C4-2B (cell line): ENCODE data around the gene UBXN6.

Source experiments
- H3K27ac ChIP-seq: fragments of 450-650 bp; 2 replicates; pipeline ENCODE4 v1.5.1; 2017
- ZFX ChIP-seq: fragments of 450-650 bp; IDR thresholded peaks from 2 replicates; pipeline ENCODE4 v1.6.1; 2017
- TF ChIP-seq, protein P1 (sequence below): fragments of 450-650 bp; conservative IDR thresholded peaks from 2 replicates; pipeline ENCODE4 v1.5.1; 2017; ENCODE audit warnings: mild to moderate bottlenecking

UBXN6 gene

DNA sequence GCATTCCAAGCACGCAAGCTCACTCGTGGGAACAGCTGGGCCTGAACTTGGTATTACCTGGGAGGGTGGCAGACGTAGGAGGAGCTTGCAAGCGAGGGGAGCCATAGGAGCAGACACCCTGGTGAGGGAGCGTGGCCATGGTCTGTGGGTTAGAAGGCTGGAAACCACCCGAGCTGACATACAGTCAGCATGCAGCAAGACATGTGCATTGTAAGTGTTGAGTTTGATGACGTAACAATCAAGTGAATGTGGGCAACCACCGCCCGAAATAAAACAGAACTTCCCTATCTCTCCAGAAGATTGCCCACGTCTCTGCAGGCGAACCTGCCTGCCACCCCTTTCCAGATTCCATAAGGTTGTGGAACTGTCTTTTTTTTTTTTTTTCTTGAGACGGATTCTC is 26.8 kb downstream of the UBXN6 start:
- TF ChIP-seq ZFX = no peak
- TF ChIP-seq, protein P1, sequence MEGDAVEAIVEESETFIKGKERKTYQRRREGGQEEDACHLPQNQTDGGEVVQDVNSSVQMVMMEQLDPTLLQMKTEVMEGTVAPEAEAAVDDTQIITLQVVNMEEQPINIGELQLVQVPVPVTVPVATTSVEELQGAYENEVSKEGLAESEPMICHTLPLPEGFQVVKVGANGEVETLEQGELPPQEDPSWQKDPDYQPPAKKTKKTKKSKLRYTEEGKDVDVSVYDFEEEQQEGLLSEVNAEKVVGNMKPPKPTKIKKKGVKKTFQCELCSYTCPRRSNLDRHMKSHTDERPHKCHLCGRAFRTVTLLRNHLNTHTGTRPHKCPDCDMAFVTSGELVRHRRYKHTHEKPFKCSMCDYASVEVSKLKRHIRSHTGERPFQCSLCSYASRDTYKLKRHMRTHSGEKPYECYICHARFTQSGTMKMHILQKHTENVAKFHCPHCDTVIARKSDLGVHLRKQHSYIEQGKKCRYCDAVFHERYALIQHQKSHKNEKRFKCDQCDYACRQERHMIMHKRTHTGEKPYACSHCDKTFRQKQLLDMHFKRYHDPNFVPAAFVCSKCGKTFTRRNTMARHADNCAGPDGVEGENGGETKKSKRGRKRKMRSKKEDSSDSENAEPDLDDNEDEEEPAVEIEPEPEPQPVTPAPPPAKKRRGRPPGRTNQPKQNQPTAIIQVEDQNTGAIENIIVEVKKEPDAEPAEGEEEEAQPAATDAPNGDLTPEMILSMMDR = no peak
- H3K27ac ChIP-seq = no peak overlapping the region

DNA sequence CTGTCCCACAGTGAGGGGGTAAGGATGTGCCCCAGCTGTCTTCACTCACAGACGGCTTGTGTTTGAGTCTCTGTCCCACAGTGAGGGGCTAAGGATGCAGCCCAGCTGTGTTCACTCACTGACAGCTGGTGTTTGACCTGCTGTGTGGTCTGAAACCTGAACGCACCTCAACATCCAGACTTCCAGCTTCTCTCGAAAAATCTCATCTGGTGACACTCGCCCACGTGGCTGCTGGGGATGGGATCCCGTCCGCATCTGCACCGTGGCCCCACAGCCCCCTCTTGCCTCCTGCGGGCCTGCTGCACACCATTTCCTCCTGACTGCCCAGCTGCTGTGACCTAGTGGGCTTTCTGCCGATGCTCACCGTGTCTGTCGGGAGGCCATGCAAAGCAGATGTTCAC is 27.8 kb downstream of the UBXN6 start:
- TF ChIP-seq, protein P1 = no peak
- no peak for TF ChIP-seq ZFX
- no peak overlapping the region for H3K27ac ChIP-seq

DNA sequence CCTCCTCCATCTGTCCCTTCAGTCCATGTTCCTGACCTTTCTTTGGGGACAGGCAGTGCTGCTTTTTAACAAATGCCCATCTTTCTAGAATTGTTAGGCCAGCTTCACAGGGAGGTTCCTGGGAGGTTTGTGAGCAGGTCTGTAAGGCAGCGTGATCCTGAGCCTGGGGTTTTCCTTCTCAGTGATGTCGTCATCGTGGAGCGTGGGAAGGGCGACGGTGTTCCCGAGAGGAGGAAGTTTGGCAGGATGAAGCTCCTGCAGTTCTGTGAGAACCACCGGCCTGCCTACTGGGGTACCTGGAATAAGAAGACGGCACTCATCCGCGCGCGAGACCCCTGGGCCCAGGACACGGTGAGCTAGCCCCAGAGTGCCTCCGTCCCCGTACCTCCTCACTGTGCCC is 28.3 kb downstream of the UBXN6 start:
- H3K27ac ChIP-seq = no peak overlapping the region
- TF ChIP-seq, protein P1 = no peak
- TF ChIP-seq ZFX = no peak

DNA sequence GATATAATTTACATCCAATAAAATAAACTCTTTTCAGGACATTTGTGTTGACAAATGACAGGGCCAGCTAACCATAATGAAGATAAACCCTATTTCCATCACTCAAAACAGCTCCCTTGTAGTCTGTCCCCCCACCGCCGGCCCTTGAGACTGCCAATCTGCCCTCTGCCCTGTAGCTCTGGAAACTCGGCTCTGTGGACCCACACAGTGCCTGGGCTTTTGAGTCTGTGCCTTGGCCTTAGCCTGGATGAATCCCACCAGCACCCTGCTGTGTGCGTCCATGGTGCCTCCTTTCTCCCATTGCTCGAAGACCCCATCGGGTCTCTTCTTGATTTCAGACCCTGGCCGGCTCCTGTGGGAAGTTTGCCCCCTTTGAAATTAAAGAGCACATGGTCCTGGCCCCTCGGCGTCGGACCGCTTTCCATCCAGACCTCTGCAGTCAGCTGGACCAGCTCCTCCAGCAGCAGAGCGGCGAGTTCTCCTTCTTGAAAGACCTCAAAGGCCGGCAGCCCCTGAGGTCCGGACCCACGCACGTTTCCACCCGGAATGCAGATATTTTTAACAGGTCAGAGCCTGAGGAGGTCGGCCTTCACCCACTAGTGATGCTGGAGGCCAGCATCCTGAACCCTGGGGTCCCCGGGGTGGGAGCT is 29.1 kb downstream of the UBXN6 start:
- TF ChIP-seq, protein P1 = no peak
- TF ChIP-seq ZFX = no peak
- no peak overlapping the region for H3K27ac ChIP-seq

DNA sequence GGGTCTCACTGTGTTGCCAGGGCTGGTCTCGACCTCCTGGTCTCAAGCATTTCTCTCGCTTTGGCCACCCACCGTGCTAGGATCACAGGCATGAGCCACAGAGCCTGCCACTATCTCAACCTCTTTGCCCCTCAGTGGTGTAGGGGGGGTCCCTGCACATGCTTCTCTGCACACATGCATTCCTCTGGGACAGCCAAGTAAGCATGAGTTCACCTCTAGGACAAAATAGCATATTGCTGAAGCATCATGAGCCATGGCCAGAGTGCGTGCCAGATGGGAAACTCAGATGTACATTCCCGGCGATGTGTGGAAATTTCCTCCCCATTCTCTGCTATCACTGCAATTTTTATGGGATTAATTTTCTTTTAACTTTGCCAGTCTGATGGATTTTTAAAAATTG is 32.1 kb downstream of the UBXN6 start:
- no peak overlapping the region for H3K27ac ChIP-seq

DNA sequence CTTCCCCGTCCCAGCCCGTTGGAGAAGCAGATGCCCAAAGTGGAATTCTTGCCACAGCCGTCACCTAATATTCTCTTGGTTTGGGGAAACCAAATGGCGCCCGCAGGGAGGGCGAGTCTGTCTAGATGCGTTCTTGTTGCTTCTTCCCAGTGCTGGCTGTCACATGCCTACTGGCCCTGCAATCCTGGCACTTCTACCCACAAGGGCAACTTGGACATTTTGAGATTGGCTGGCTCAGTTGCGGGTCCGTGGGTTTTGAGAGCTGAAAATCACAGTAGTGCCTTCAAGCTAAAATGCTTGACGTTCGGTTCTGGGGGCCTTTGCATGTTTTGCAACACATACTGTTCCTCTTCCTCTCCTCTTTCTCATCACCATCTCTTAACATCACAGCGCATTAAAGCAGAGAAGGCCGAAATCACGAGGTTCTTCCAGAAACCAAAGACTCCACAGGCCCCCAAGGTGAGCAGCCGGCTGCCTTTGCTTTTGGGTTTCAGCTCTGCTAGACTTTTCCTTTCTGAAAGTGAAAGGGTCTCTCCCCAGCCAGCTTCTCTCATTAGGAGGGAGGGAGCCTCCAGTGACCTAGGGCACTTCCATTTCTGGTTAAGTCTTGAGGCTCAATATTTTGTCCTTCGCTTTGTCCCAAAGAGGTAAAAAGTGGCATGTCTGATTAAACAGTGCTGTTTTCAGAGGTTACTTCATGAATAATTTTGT is 34.0 kb downstream of the UBXN6 start:
- no peak for TF ChIP-seq ZFX
- TF ChIP-seq, protein P1 = no peak
- H3K27ac ChIP-seq = no peak overlapping the region

More for the DNA sequence above, 32.1 kb downstream of the UBXN6 start:
- no peak for TF ChIP-seq ZFX
- TF ChIP-seq, protein P1 = no peak

DNA sequence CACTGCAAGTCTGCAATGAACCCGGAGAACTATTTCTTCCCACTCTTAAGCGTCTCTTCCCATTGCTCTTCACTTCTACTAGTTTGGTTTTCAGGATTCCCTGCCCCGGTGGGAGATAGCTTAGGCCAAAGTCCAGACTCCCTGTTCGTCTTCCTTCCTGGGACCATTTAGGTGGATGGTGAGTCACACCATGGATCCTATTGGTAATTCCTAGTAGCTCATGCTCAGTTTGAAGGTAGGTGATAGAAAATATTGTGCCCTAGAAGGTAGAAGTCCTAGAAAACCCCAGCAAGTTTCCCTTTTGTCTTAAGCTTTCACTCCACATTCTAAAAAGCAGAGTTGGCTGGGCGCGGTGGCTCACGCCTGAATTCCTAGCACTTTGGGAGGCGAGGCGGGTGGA is 41.3 kb downstream of the UBXN6 start:
- no peak for TF ChIP-seq ZFX
- TF ChIP-seq, protein P1 = no peak
- no peak overlapping the region for H3K27ac ChIP-seq
